Spleen (tissue), 7 donors: Measurements from ENCODE around the gene ARNT2.

Experiments
- POLR2A ChIP-seq, 3 donors: fragments of 450-650 bp; IDR thresholded peaks; one replicate each; pipeline ENCODE4 v1.5.1; 2017; ENCODE audit warnings: antibody characterized with exemption in 3 of 3, mild to moderate bottlenecking in 1 of 3
- TF ChIP-seq, protein P1 (sequence below), 11 experiments: fragments of 200-600 bp in 7 of 11; fragments of 450-650 bp in 4 of 11; sonication (generic) in 4 of 11; IDR thresholded peaks in 8 of 11; conservative IDR thresholded peaks in 3 of 11; 1 replicate in 7 of 11; 2 replicates in 4 of 11; pipeline versions ENCODE4 v1.4.0 to v1.8.0; 2016 to 2021; ENCODE audit warnings: antibody characterized with exemption in 11 of 11, inconsistent platforms in 4 of 11, mild to moderate bottlenecking in 1 of 11
- donor health status: DM: no; HTN: no; CAD: no; lungs with moderate emphysema.
- donor health status: DM: no; HTN: no; CAD: no.
- donor health status: DM: no; HTN: no; CAD: no.

DNA sequence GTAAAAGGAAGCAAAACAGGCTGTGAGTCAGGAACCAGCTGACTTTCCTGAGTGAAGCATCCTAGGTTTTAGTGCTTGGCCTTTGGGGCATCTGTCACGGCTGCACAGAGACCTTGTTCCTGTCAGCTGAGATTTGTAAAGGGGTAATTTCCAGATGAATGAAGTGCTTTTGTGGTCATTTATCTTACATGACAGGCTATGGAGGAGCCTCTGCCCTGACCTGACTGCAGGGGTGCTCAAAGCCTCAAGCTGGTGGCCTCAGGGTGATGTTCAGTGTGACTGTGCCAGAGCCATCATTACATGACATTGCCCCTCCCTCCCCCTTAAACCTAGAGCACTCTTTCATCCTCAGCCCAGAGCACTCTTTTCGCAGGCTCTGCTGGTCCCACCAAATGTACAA is 132.5 kb downstream of the ARNT2 start:
- TF ChIP-seq, protein P1, sequence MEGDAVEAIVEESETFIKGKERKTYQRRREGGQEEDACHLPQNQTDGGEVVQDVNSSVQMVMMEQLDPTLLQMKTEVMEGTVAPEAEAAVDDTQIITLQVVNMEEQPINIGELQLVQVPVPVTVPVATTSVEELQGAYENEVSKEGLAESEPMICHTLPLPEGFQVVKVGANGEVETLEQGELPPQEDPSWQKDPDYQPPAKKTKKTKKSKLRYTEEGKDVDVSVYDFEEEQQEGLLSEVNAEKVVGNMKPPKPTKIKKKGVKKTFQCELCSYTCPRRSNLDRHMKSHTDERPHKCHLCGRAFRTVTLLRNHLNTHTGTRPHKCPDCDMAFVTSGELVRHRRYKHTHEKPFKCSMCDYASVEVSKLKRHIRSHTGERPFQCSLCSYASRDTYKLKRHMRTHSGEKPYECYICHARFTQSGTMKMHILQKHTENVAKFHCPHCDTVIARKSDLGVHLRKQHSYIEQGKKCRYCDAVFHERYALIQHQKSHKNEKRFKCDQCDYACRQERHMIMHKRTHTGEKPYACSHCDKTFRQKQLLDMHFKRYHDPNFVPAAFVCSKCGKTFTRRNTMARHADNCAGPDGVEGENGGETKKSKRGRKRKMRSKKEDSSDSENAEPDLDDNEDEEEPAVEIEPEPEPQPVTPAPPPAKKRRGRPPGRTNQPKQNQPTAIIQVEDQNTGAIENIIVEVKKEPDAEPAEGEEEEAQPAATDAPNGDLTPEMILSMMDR (IDR thresholded peaks at IDR 0.05 in 8 of 11, conservative IDR thresholded peaks at IDR 0.05 in 3 of 11), result no peak
- no peak for TF ChIP-seq POLR2A (IDR thresholded peaks at IDR 0.05)
